Mesendoderm (in vitro differentiated cells): ENCODE measurements around the gene WDR17.

Experiments used
- DNase-seq: peaks from one replicate; pipeline ENCODE4 v3.0.0; 2013
- H2AK5ac ChIP-seq: 2 replicates; pipeline ENCODE4 v1.6.1; 2013; ENCODE audit warnings: low read length, inconsistent platforms
- H2BK120ac ChIP-seq: 2 replicates; pipeline ENCODE4 v1.6.1; 2013; ENCODE audit warnings: low read depth, mild to moderate bottlenecking, low read length, moderate library complexity, mixed read lengths
- H2BK15ac ChIP-seq: replicated peaks from 2 replicates; pipeline ENCODE4 v1.6.1; 2013; ENCODE audit warnings: low read depth, mild to moderate bottlenecking, moderate library complexity
- H2BK5ac ChIP-seq: 2 replicates; pipeline ENCODE4 v1.6.1; 2013; ENCODE audit warnings: low read length, inconsistent platforms
- H3K18ac ChIP-seq: 2 replicates; pipeline ENCODE4 v1.6.1; 2013; ENCODE audit warnings: mild to moderate bottlenecking, low read length, mixed read lengths
- H3K23ac ChIP-seq: one replicate; pipeline ENCODE4 v1.6.1; 2013; ENCODE audit warnings: low read length
- H3K27ac ChIP-seq: 2 replicates; pipeline ENCODE4 v1.5.1; 2013; ENCODE audit warnings: low read depth, mild to moderate bottlenecking, inconsistent platforms, low read length, moderate library complexity
- H3K27me3 ChIP-seq: 2 replicates; pipeline ENCODE4 v1.6.1; 2013; ENCODE audit warnings: low read length, control low read depth, mild to moderate bottlenecking, inconsistent platforms; ENCODE audit not compliant: insufficient read depth, poor library complexity
- H3K36me3 ChIP-seq: 2 replicates; pipeline ENCODE4 v1.6.1; 2013; ENCODE audit warnings: low read length, inconsistent platforms; ENCODE audit not compliant: control insufficient read depth, insufficient read depth
- H3K4ac ChIP-seq: one replicate; pipeline ENCODE4 v1.6.1; 2013; ENCODE audit warnings: low read depth, mild to moderate bottlenecking, low read length, moderate library complexity
- H3K4me1 ChIP-seq: 2 replicates; pipeline ENCODE4 v1.6.1; 2013; ENCODE audit warnings: low read depth, low read length, inconsistent platforms; ENCODE audit not compliant: control insufficient read depth
- H3K4me2 ChIP-seq: 2 replicates; pipeline ENCODE4 v1.6.1; 2013; ENCODE audit warnings: low read length
- H3K4me3 ChIP-seq: 2 replicates; pipeline ENCODE4 v1.5.1; 2013; ENCODE audit warnings: mild to moderate bottlenecking, low read length
- H3K56ac ChIP-seq: one replicate; pipeline ENCODE4 v1.6.1; 2013; ENCODE audit warnings: low read length
- H3K79me1 ChIP-seq: 2 replicates; pipeline ENCODE4 v1.6.1; 2013; ENCODE audit warnings: low read length, inconsistent platforms
- H3K79me2 ChIP-seq: 2 replicates; pipeline ENCODE4 v1.6.1; 2013; ENCODE audit warnings: mild to moderate bottlenecking, low read length; ENCODE audit not compliant: control insufficient read depth, insufficient read depth
- H3K9ac ChIP-seq: 2 replicates; pipeline ENCODE4 v1.6.1; 2013; ENCODE audit warnings: low read length, inconsistent platforms
- H4K5ac ChIP-seq: one replicate; pipeline ENCODE4 v1.6.1; 2013; ENCODE audit warnings: low read length
- H4K8ac ChIP-seq: one replicate; pipeline ENCODE4 v1.6.1; 2013; ENCODE audit warnings: low read depth, mild to moderate bottlenecking, control low read depth, low read length, moderate library complexity
- WGBS: extraction: QIAGEN DNeasy Blood & Tissue Kit; methylation state at CpG from one replicate; pipeline ENCODE4 v1.1.7; 2013; ENCODE audit warnings: low lambda C conversion rate, missing lambda C conversion rate; ENCODE audit not compliant: insufficient coverage; ENCODE audit errors: extremely low coverage; 5-methylcytosine and 5-hydroxymethylcytosine counted together

Gene WDR17

GRCh38 chr4:176153124-176153523, 87.5 kb downstream of the WDR17 start:
- WGBS, result no CpG with 5 or more reads among the region's 4 CpGs
- no peak overlapping the region for H3K4me2 ChIP-seq

GRCh38 chr4:176156656-176157055, 91.0 kb downstream of the WDR17 start:
- no peak overlapping the region for H3K27ac ChIP-seq
- no peaks in the 10 kb centered on the region for H3K4me1 ChIP-seq
- DNase-seq, result no peak

More at GRCh38 chr4:176153124-176153523, 87.5 kb downstream of the WDR17 start:
- H3K4ac ChIP-seq, result no peak overlapping the region
- H3K9ac ChIP-seq, result no peak overlapping the region
- no peak overlapping the region for H3K56ac ChIP-seq
- no peaks in the 10 kb centered on the region for H3K27me3 ChIP-seq
- H3K79me1 ChIP-seq, result no peaks in the 10 kb centered on the region
- H4K5ac ChIP-seq, result no peak overlapping the region
- no peak for DNase-seq
- no peaks in the 10 kb centered on the region for H3K4me1 ChIP-seq
- H2BK120ac ChIP-seq, result no peak overlapping the region
- no peaks in the 10 kb centered on the region for H3K79me2 ChIP-seq
- H2BK15ac ChIP-seq, result no peak overlapping the region
- no peak overlapping the region for H2AK5ac ChIP-seq
- H3K23ac ChIP-seq, result no peak overlapping the region
- H3K36me3 ChIP-seq, result no peaks in the 10 kb centered on the region
- no peak overlapping the region for H3K18ac ChIP-seq
- no peak overlapping the region for H3K27ac ChIP-seq
- no peak overlapping the region for H4K8ac ChIP-seq
- H3K4me3 ChIP-seq, result no peak overlapping the region
- H2BK5ac ChIP-seq, result no peak overlapping the region

GRCh38 chr4:176163041-176163440, 97.4 kb downstream of the WDR17 start:
- Histone ChIP-seq H3K4me1 (no peaks in the 10 kb centered on the region), H4K5ac (no peak overlapping the region), H3K4ac (no peak overlapping the region), H3K36me3 (no peaks in the 10 kb centered on the region), H3K9ac (no peak overlapping the region), H2BK15ac (no peak overlapping the region), H2BK120ac (no peak overlapping the region), H3K56ac (no peak overlapping the region), H3K79me1 (no peaks in the 10 kb centered on the region), H3K79me2 (no peaks in the 10 kb centered on the region), H3K27ac (no peak overlapping the region), H3K23ac (no peak overlapping the region), H2BK5ac (no peak overlapping the region), H4K8ac (no peak overlapping the region), H3K27me3 (no peaks in the 10 kb centered on the region), H2AK5ac (no peak overlapping the region), H3K4me3 (no peak overlapping the region), H3K4me2 (no peak overlapping the region), H3K18ac (no peak overlapping the region)
- no CpG with 5 or more reads among the region's 3 CpGs for WGBS
- DNase-seq, result no peak

More at GRCh38 chr4:176156656-176157055, 91.0 kb downstream of the WDR17 start:
- H3K9ac ChIP-seq, result no peak overlapping the region
- H2AK5ac ChIP-seq, result no peak overlapping the region
- no peaks in the 10 kb centered on the region for H3K27me3 ChIP-seq
- no peak overlapping the region for H3K56ac ChIP-seq
- no peaks in the 10 kb centered on the region for H3K79me2 ChIP-seq
- H2BK15ac ChIP-seq, result no peak overlapping the region
- WGBS, result no CpG with 5 or more reads among the region's 5 CpGs
- no peak overlapping the region for H3K23ac ChIP-seq
- H3K4me3 ChIP-seq, result no peak overlapping the region
- no peaks in the 10 kb centered on the region for H3K36me3 ChIP-seq
- no peak overlapping the region for H3K18ac ChIP-seq
- no peak overlapping the region for H2BK5ac ChIP-seq
- no peak overlapping the region for H4K5ac ChIP-seq
- no peak overlapping the region for H3K4ac ChIP-seq
- H3K4me2 ChIP-seq, result no peak overlapping the region
- H3K79me1 ChIP-seq, result no peaks in the 10 kb centered on the region
- no peak overlapping the region for H2BK120ac ChIP-seq
- H4K8ac ChIP-seq, result no peak overlapping the region

GRCh38 chr4:176185051-176185450, 119.4 kb downstream of the WDR17 start:
- Histone ChIP-seq H3K79me1 (no peaks in the 10 kb centered on the region), H3K27me3 (no peaks in the 10 kb centered on the region), H2AK5ac (no peak overlapping the region), H3K4ac (no peak overlapping the region), H2BK120ac (no peak overlapping the region), H4K8ac (no peak overlapping the region), H3K18ac (no peak overlapping the region), H3K27ac (no peak overlapping the region), H2BK15ac (no peak overlapping the region), H3K4me1 (no peaks in the 10 kb centered on the region), H3K4me2 (no peak overlapping the region), H3K56ac (no peak overlapping the region), H3K9ac (no peak overlapping the region), H4K5ac (no peak overlapping the region), H2BK5ac (no peak overlapping the region), H3K23ac (no peak overlapping the region), H3K4me3 (no peak overlapping the region), H3K79me2 (no peaks in the 10 kb centered on the region), H3K36me3 (no peaks in the 10 kb centered on the region)
- no CpG with 5 or more reads among the region's 1 CpG for WGBS
- no peak for DNase-seq

GRCh38 chr4:176186067-176186466, 120.4 kb downstream of the WDR17 start:
- Histone ChIP-seq H2BK5ac (no peak overlapping the region), H2AK5ac (no peak overlapping the region), H3K79me1 (no peaks in the 10 kb centered on the region), H3K4me1 (no peaks in the 10 kb centered on the region), H3K18ac (no peak overlapping the region), H3K23ac (no peak overlapping the region), H2BK120ac (no peak overlapping the region), H3K9ac (no peak overlapping the region), H3K79me2 (no peaks in the 10 kb centered on the region), H3K4me3 (no peak overlapping the region), H2BK15ac (no peak overlapping the region), H3K4me2 (no peak overlapping the region), H4K8ac (no peak overlapping the region), H3K36me3 (no peaks in the 10 kb centered on the region), H3K56ac (no peak overlapping the region), H3K4ac (no peak overlapping the region), H3K27ac (no peak overlapping the region), H4K5ac (no peak overlapping the region), H3K27me3 (no peaks in the 10 kb centered on the region)
- DNase-seq, result no peak
- WGBS, result no CpG with 5 or more reads among the region's 2 CpGs

GRCh38 chr4:176186671-176187395, 121.2 kb downstream of the WDR17 start:
- Histone ChIP-seq H3K4ac (no peak overlapping the region), H3K4me2 (no peak overlapping the region), H3K56ac (no peak overlapping the region), H2AK5ac (no peak overlapping the region), H2BK5ac (no peak overlapping the region), H3K4me1 (no peaks in the 10 kb centered on the region), H3K36me3 (no peaks in the 10 kb centered on the region), H3K79me1 (no peaks in the 10 kb centered on the region), H3K79me2 (no peaks in the 10 kb centered on the region), H2BK120ac (no peak overlapping the region), H4K5ac (no peak overlapping the region), H3K23ac (no peak overlapping the region), H3K27me3 (no peaks in the 10 kb centered on the region), H4K8ac (no peak overlapping the region), H3K27ac (no peak overlapping the region), H3K4me3 (no peak overlapping the region), H3K18ac (no peak overlapping the region), H2BK15ac (no peak overlapping the region), H3K9ac (no peak overlapping the region)
- no peak for DNase-seq
- WGBS, result no CpG with 5 or more reads among the region's 6 CpGs
